PFSK-1 (cell line): ENCODE results near the gene OSBPL9.

Source experiments
- FOXP2 ChIP-seq: optimal IDR thresholded peaks from 2 replicates; pipeline ENCODE3; 2011; ENCODE audit warnings: borderline replicate concordance, control low read depth, inconsistent platforms; ENCODE audit not compliant: insufficient read depth; ENCODE audit errors: extremely low read length, extremely low read depth
- POLR2AphosphoS5 ChIP-seq: IDR thresholded peaks from 2 replicates; pipeline ENCODE4 v1.6.1; 2012; ENCODE audit warnings: low read depth, mild to moderate bottlenecking, control low read depth, low read length, moderate library complexity
- SIN3A ChIP-seq: IDR thresholded peaks from 2 replicates; pipeline ENCODE4 v1.6.1; 2012; ENCODE audit warnings: mild to moderate bottlenecking, low read length, moderate library complexity, borderline replicate concordance; ENCODE audit not compliant: insufficient read depth
- TAF1 ChIP-seq: IDR thresholded peaks from 2 replicates; pipeline ENCODE4 v1.6.1; 2012; ENCODE audit warnings: low read length, control low read depth, borderline replicate concordance; ENCODE audit not compliant: insufficient read depth
- TF ChIP-seq, protein P1 (sequence below), 2 experiments: IDR thresholded peaks; 2 replicates each; pipeline versions ENCODE4 v1.6.1 to v1.8.0; 2011 to 2012; ENCODE audit warnings: low read depth in 2 of 2, low read length in 2 of 2, control low read depth in 1 of 2, inconsistent platforms in 1 of 2, mild to moderate bottlenecking in 1 of 2, moderate library complexity in 1 of 2; ENCODE audit not compliant: insufficient read depth in 1 of 2

The OSBPL9 gene

DNA sequence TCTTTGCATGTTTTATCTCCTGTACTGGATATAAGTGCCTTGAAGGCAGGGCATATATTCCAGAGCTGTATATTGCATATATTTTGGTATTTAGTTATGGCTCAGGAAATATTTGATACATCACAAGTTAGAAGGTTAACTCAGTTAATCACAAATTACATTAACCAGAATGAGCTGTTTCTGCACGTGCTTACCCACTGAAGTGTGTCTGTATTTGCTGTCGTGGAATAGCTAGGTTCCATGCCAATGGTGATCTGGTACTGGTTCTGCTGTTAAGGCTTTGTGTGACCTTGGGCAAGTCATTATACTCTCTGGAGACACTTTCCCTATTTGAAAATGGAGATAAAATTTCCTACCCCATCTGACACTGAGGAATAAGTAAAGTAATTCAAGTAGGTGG is 50.7 kb downstream of the OSBPL9 start:
- no peak for TF ChIP-seq SIN3A
- TF ChIP-seq FOXP2, result no peak
- TF ChIP-seq, protein P1, sequence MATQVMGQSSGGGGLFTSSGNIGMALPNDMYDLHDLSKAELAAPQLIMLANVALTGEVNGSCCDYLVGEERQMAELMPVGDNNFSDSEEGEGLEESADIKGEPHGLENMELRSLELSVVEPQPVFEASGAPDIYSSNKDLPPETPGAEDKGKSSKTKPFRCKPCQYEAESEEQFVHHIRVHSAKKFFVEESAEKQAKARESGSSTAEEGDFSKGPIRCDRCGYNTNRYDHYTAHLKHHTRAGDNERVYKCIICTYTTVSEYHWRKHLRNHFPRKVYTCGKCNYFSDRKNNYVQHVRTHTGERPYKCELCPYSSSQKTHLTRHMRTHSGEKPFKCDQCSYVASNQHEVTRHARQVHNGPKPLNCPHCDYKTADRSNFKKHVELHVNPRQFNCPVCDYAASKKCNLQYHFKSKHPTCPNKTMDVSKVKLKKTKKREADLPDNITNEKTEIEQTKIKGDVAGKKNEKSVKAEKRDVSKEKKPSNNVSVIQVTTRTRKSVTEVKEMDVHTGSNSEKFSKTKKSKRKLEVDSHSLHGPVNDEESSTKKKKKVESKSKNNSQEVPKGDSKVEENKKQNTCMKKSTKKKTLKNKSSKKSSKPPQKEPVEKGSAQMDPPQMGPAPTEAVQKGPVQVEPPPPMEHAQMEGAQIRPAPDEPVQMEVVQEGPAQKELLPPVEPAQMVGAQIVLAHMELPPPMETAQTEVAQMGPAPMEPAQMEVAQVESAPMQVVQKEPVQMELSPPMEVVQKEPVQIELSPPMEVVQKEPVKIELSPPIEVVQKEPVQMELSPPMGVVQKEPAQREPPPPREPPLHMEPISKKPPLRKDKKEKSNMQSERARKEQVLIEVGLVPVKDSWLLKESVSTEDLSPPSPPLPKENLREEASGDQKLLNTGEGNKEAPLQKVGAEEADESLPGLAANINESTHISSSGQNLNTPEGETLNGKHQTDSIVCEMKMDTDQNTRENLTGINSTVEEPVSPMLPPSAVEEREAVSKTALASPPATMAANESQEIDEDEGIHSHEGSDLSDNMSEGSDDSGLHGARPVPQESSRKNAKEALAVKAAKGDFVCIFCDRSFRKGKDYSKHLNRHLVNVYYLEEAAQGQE (IDR thresholded peaks at IDR 0.05; ENCODE audit: insufficient read depth in 1 of 2, low read depth in 2 of 2, low read length in 2 of 2), result no peak
- no peak for TF ChIP-seq TAF1
- no peak for TF ChIP-seq POLR2AphosphoS5

DNA sequence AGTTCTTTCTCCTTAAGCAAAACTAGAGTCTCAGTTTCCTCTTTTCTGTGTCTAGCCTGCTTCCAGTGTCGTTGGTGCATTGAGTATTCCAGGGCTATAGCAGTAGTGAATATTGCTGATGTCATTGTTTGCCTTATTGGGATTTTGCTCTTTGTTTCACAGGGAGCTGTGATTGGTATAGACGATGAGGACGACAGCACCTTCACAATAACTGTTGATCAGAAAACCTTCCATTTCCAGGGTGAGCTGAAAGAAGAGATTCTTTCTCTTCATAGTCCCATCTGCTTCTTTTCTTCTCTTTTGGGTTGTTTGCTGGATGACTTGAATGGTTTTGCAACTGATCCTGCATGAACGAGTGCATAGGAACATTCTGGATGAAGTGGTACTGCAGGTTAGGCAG is 52.4 kb downstream of the OSBPL9 start:
- TF ChIP-seq TAF1, result no peak
- no peak for TF ChIP-seq POLR2AphosphoS5
- TF ChIP-seq SIN3A, result no peak
- TF ChIP-seq, protein P1 (IDR thresholded peaks at IDR 0.05; ENCODE audit: insufficient read depth in 1 of 2, low read depth in 2 of 2, low read length in 2 of 2), result no peak
- no peak for TF ChIP-seq FOXP2

DNA sequence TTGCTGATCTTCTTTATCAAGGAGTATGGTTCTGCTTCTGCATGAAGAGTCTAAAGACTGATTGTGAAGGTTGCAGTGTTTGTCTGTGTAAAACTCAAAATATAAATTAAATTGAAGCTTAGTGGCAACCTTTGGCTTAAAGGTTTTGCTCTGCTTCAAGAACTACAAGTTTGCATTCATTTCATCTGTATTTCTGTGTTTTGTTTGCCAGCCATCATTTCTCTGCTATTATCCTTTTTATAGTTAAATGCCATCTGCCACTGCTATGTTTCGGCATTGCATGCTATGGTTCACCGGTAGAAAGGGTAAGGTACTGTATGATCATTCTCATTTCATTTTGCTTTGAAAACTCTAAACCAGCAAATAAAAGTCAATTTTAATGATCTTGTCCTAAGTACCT is 52.9 kb downstream of the OSBPL9 start:
- no peak for TF ChIP-seq TAF1
- TF ChIP-seq POLR2AphosphoS5, result no peak
- TF ChIP-seq SIN3A, result no peak
- TF ChIP-seq, protein P1 (IDR thresholded peaks at IDR 0.05; ENCODE audit: insufficient read depth in 1 of 2, low read depth in 2 of 2, low read length in 2 of 2), result no peak
- no peak for TF ChIP-seq FOXP2

DNA sequence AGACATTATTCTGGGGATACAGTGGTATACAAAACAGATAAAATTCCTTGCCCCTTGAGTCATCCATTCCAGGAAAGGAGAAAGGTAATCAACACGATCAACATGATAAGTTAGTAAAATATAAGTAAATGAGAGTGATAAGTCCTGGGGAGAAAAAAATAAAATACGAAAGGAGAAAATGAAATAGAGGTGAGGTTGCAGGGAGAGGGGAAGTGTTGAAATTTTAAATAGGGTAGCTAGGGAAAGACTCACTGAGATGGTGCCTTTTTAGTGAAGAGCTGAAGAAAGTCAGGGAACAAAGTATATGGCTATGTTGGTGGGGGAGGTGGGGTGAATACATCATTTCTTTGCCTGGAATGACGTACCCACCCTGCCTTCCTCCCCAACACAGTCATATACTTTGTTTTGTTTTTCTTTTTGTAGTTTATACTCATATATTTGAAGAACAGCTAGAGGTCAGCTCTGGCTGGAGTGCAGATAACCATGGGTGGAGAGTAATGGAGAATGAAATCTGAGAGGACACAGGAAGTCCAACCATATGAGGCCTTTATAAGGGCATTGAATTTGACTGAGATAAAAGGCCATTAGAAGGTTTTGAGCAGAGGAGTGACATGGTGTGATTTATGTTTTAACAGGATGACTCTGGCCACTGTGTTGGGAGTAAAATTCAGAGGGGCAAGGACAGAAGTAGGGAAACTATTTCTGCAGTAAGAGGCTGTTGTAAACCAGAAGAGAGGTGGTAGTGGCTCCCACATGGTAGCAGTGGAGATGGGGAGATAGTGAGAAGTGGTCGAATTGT is 54.8 kb downstream of the OSBPL9 start:
- TF ChIP-seq FOXP2 (no peak), TAF1 (no peak), POLR2AphosphoS5 (no peak), SIN3A (no peak)
- TF ChIP-seq, protein P1 (IDR thresholded peaks at IDR 0.05; ENCODE audit: insufficient read depth in 1 of 2, low read depth in 2 of 2, low read length in 2 of 2), result no peak

DNA sequence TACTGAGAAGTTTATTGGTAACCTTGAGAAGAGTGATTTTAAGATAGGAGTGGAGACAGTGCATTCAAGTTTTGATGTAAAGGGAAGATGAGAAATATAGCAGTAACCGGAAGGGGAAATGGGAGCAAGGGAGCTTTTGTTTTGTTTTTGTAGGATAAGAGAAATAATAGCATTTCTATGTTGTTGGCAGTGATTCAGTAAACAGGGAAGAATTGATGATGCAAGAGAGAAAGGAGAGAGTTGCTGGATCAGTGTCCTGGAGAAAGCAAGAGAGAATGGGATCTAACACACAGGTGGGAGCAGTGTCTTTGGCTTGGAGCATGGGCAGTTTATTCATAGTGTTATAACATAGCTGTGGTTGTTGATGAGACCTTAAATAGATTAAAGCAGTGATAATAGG is 56.4 kb downstream of the OSBPL9 start:
- TF ChIP-seq SIN3A (no peak), TAF1 (no peak)
